GM23248 (cell line): ENCODE results near the gene SLC5A10. TPM values are rescaled to one million over a fixed set of nuclear protein-coding genes. Genes with fewer than 3 reads are reported as not detected.

ENCODE experiments used
- DNase-seq: peaks from one replicate; pipeline ENCODE4 v3.0.0-alpha.2; 2015
- H2AFZ ChIP-seq: fragments of 200-600 bp; sonication (generic); 2 replicates; pipeline ENCODE4 v1.6.1; 2016; ENCODE audit warnings: antibody characterized with exemption
- H3F3A ChIP-seq: fragments of 200-600 bp; sonication (generic); 2 replicates; pipeline ENCODE4 v1.6.1; 2016; ENCODE audit warnings: mild to moderate bottlenecking, antibody characterized with exemption, mixed run types; ENCODE audit not compliant: insufficient read depth
- H3K27ac ChIP-seq: fragments of 200-600 bp; sonication (generic); 2 replicates; pipeline ENCODE4 v1.5.1; 2016; ENCODE audit warnings: mild to moderate bottlenecking
- H3K27me3 ChIP-seq: fragments of 200-600 bp; sonication (generic); replicated peaks from 2 replicates; pipeline ENCODE4 v1.6.1; 2016; ENCODE audit warnings: mild to moderate bottlenecking; ENCODE audit not compliant: insufficient read depth
- H3K36me3 ChIP-seq: fragments of 200-600 bp; sonication (generic); 2 replicates; pipeline ENCODE4 v1.6.1; 2016; ENCODE audit warnings: low read depth, mild to moderate bottlenecking
- H3K4me1 ChIP-seq: fragments of 200-600 bp; sonication (generic); 2 replicates; pipeline ENCODE4 v1.6.1; 2016; ENCODE audit warnings: mild to moderate bottlenecking; ENCODE audit not compliant: insufficient read depth
- H3K4me2 ChIP-seq: fragments of 200-600 bp; sonication (generic); one replicate; pipeline ENCODE4 v1.6.1; 2016; ENCODE audit warnings: mild to moderate bottlenecking; ENCODE audit not compliant: unreplicated experiment
- H3K4me3 ChIP-seq: fragments of 200-600 bp; sonication (generic); 2 replicates; pipeline ENCODE4 v1.5.1; 2016; ENCODE audit warnings: mild to moderate bottlenecking
- H3K79me2 ChIP-seq: fragments of 200-600 bp; sonication (generic); 2 replicates; pipeline ENCODE4 v1.6.1; 2016; ENCODE audit warnings: mild to moderate bottlenecking; ENCODE audit not compliant: insufficient read depth
- H3K9ac ChIP-seq: fragments of 200-600 bp; sonication (generic); 2 replicates; pipeline ENCODE4 v1.6.1; 2016; ENCODE audit warnings: mild to moderate bottlenecking
- H3K9me2 ChIP-seq: fragments of 200-600 bp; sonication (generic); 2 replicates; pipeline ENCODE4 v1.6.1; 2016; ENCODE audit warnings: mixed run types, mild to moderate bottlenecking, moderate library complexity; ENCODE audit not compliant: insufficient read depth
- H3K9me3 ChIP-seq: fragments of 200-600 bp; sonication (generic); one replicate; pipeline ENCODE4 v1.6.1; 2017; ENCODE audit warnings: low read depth
- H4K20me1 ChIP-seq: fragments of 200-600 bp; sonication (generic); 2 replicates; pipeline ENCODE4 v1.6.0; 2016; ENCODE audit not compliant: insufficient read depth
- EZH2 ChIP-seq: fragments of 200-600 bp; sonication (generic); IDR thresholded peaks from 2 replicates; pipeline ENCODE4 v1.6.1; 2018; ENCODE audit warnings: antibody characterized with exemption, mild to moderate bottlenecking; ENCODE audit not compliant: insufficient read depth, poor library complexity, severe bottlenecking
- EZH2phosphoT487 ChIP-seq: fragments of 200-600 bp; sonication (generic); IDR thresholded peaks from 2 replicates; pipeline ENCODE4 v1.6.1; 2018; ENCODE audit warnings: antibody characterized with exemption, moderate library complexity, mild to moderate bottlenecking, low read depth; ENCODE audit not compliant: insufficient read depth
- WGBS, 2 experiments: methylation state at CpG; one replicate each; pipeline ENCODE4 v1.1.6; 2015 to 2017; ENCODE audit warnings: low lambda C conversion rate in 2 of 2, low coverage in 1 of 2; ENCODE audit errors: missing lambda C conversion rate in 2 of 2; 5-methylcytosine and 5-hydroxymethylcytosine counted together
- in situ Hi-C: fragments of 300-500 bp; cut with MboI; formaldehyde crosslinking; loops from 2 replicates; pipeline ENCODE4 v1.15.0; 2020
- polyA plus RNA-seq: library from polyadenylated mRNA; unstranded; fragments of >200 nt; fragmentation: Nextera tagmentation; extraction: Ambion mirVana; gene quantifications from 2 replicates; pipeline ENCODE4 v1.2.1, GENCODE V29; 2016
- total RNA-seq: library from RNA; depleted of rRNA; stranded (reverse); fragments of >200 nt; shearing (Covaris generic); gene quantifications from 2 replicates; pipeline ENCODE4 v1.2.3, GENCODE V29; 2014

Gene SLC5A10
- total and polyA plus RNA-seq, 2 experiments from 2014 or later: 0.10 TPM; not detected in 1

DNA sequence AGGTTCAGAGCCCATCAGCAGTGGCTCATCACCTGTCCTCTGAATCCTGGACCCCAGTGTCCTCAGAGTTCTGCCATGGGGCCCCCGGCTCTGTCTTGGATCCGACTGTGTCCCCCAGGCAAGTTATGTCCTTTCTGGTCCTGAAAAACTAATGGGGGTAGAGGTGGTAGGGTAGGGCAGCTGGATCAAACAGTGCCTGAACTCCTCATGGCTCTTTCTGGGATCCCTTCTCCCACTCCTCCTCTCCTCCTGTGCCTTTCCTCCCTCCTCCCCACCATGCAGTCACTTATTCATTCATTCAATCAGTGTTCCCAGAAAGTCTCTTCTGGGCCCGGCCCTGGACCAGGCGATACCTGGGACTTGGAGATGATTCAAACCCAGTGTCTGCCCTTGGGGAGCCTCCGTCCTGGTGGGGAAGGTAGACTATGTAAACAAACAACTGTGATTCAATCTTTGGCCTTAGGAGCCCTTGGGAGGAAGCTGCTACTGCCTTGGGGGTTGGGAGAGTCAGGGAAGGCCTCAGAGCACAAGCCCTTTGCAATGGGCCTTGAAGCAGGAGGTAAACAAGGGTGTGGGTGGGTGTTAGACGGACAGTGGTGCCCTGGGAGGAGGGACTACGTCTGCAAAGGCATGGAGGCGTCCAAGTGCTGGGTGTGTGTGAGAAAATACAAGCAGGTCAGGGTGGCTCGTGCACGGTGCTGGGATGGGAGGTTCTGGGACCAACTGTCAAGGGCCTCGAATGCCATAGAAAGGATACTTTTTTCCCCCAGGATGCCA, 59.0 kb downstream of the SLC5A10 start:
- TF ChIP-seq EZH2phosphoT487 (no peak), EZH2 (no peak)
- Histone ChIP-seq H3K9me3 (no peaks in the 10 kb centered on the region), H3K9ac (no peak overlapping the region), H3K36me3 (no peaks in the 10 kb centered on the region), H4K20me1 (no peaks in the 10 kb centered on the region), H3K27me3 (no peaks in the 10 kb centered on the region), H3K9me2 (no peaks in the 10 kb centered on the region), H2AFZ (no peak overlapping the region), H3K27ac (no peak overlapping the region), H3K4me1 (0 out of 2 replicates have a peak, but pooled peaks cover 6% of the 10 kb centered on the region), H3K4me3 (no peak overlapping the region), H3F3A (peaks cover 19% of the 10 kb centered on the region), H3K79me2 (no peaks in the 10 kb centered on the region), H3K4me2 (no peak overlapping the region)
- DNase-seq: peak; percentile 50
- in situ Hi-C loops: no loop called here
- WGBS, 2 experiments: 62 to 64% methylated on average over 11 of the region's 11 CpGs

DNA sequence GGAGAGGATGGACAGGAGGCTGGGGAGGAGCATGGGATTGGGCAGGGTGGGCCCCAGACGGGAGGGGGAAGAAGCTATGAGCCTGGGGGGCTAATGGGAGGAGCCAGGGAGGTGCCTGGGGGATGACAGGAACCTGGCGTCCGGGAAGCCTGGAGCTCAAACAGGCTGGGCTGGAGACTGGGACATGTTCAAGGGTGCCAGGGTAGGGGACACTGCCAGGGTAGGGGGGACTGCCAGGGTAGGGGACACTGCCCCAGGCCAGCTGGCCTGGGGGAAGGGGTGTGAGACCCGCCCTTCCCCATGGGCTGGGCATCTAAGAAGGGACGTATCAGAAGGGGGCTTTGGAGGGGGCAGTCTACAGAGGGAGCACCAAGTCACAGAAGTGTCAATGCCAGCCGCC, 59.6 kb downstream of the SLC5A10 start:
- WGBS, 2 experiments: 81 to 89% methylated on average over 3 to 6 of the region's 6 CpGs
- Histone ChIP-seq H3F3A (peaks cover 13% of the 10 kb centered on the region), H2AFZ (no peak overlapping the region), H3K4me2 (no peak overlapping the region), H3K79me2 (no peaks in the 10 kb centered on the region), H3K9me2 (no peaks in the 10 kb centered on the region), H3K27ac (no peak overlapping the region), H3K4me3 (no peak overlapping the region), H3K9ac (no peak overlapping the region), H3K36me3 (no peaks in the 10 kb centered on the region), H3K9me3 (no peaks in the 10 kb centered on the region), H4K20me1 (no peaks in the 10 kb centered on the region), H3K4me1 (0 out of 2 replicates have a peak, but pooled peaks cover 6% of the 10 kb centered on the region), H3K27me3 (no peaks in the 10 kb centered on the region)
- TF ChIP-seq EZH2phosphoT487 (no peak), EZH2 (no peak)
- DNase-seq: no peak
- in situ Hi-C loops: no loop called here

DNA sequence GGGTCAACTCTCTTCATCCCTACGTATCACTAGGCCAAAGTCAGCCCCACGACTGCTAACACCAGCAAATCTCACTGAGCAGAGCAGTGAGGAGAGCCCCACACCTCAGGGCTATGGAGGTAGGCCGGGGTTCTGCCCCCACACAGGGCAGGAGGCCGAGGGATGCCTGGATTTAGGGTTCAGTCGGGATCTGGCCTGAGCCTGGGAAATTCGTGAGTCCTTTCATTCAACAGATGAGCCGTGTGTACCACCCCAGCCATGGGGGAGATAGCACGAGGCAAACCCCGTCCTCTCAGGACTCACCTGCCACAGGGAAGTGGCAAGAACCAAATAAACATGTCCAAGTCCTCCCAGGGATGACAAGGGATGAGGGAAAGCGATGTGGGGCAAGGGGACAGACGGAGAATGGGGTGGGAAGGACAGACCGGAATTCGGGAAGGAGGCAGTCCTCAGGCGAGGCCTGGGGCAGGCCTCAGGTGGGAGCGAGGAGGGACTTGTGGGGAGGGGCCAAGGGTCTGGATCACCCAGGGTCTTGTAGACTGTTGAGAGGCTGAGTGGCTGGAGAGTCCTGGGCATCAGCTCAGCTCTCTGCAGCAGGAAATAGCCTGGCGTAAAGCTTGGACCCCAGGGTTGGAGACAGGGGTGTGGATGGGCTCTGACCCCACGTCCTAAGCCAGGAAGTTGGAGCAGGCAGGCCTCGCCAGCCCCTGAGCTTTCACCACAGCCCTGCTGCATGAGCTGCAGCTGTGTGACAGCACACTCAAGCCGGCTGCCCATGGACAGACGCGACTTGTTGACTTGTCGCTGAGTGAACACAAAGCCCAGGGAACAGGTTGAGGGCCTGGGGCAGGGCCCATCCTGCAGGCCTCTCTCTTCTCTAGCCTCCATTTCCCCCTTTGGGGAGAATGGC, 60.5 kb downstream of the SLC5A10 start:
- in situ Hi-C loops: no loop called here
- no peak for DNase-seq
- H3K9me3 ChIP-seq: no peaks in the 10 kb centered on the region
- no peaks in the 10 kb centered on the region for H3K36me3 ChIP-seq
- no peak for TF ChIP-seq EZH2
- TF ChIP-seq EZH2phosphoT487: no peak
- no peaks in the 10 kb centered on the region for H3K9me2 ChIP-seq
- H3K9ac ChIP-seq: no peak overlapping the region
- H4K20me1 ChIP-seq: no peaks in the 10 kb centered on the region
- H3K4me3 ChIP-seq: no peak overlapping the region
- H2AFZ ChIP-seq: no peak overlapping the region
- peaks cover 4% of the 10 kb centered on the region; the same call in 1 of the 2 replicates for H3F3A ChIP-seq
- H3K4me1 ChIP-seq: 0 out of 2 replicates have a peak, but pooled peaks cover 6% of the 10 kb centered on the region
- no peak overlapping the region for H3K27ac ChIP-seq
- H3K27me3 ChIP-seq: no peaks in the 10 kb centered on the region
- H3K4me2 ChIP-seq: no peak overlapping the region
- no peaks in the 10 kb centered on the region for H3K79me2 ChIP-seq
- WGBS, 2 experiments: 95 to 97% methylated on average over 17 to 22 of the region's 22 CpGs

DNA sequence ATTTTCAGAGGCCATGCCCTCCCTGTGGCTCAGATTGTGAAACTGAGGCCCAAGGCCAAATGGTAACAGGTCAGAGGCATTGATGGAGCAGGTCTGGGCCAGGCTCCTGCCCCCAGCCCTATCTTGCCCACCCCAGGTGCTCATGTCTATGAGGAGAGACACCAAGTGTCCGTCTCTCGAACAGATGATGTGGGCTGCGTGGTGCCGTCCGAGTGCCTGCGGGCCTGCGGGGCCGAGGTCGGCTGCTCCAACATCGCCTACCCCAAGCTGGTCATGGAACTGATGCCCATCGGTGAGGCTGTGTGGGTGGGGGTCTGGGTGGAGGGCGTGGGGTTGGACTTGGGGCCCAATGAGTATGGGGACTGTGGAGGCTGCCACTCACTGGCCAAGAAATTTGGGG, 61.3 kb downstream of the SLC5A10 start:
- Histone ChIP-seq H3K4me1 (0 out of 2 replicates have a peak, but pooled peaks cover 6% of the 10 kb centered on the region), H4K20me1 (no peaks in the 10 kb centered on the region), H3K4me2 (no peak overlapping the region), H3F3A (no peaks in the 10 kb centered on the region), H3K9me3 (no peaks in the 10 kb centered on the region), H3K27ac (no peak overlapping the region), H3K9me2 (no peaks in the 10 kb centered on the region), H3K4me3 (no peak overlapping the region), H2AFZ (no peak overlapping the region), H3K79me2 (no peaks in the 10 kb centered on the region), H3K36me3 (no peaks in the 10 kb centered on the region), H3K9ac (no peak overlapping the region), H3K27me3 (no peaks in the 10 kb centered on the region)
- whole genome bisulfite sequencing, 2 experiments: 97 to 99% methylated on average over 11 to 12 of the region's 12 CpGs
- DNase-seq: no peak
- in situ Hi-C loops: no loop called here
- no peak for TF ChIP-seq EZH2phosphoT487
- no peak for TF ChIP-seq EZH2
